IMR-90 (cell line): Measurements from ENCODE around the gene CWF19L1. TPM values are rescaled to one million over a fixed set of nuclear protein-coding genes. Genes with fewer than 3 reads are reported as not detected.

Experiments used
- ATAC-seq: fragments of 200-7000 bp; cut with Tn5 transposase; 2 replicates; pipeline ENCODE4 v1.9.1; 2020; ENCODE audit warnings: low read depth, mild to moderate bottlenecking, moderate library complexity
- BruUV-seq: library from RNA; stranded (reverse); fragments of 400-500 nt; replicated peaks from 2 replicates; lab custom pipeline; 2021; lab: Mats Ljungman, UMichigan
- CTCF ChIA-PET: fragments of 300-600 bp; formaldehyde crosslinking; extraction: SDS; loops from one replicate; lab custom pipeline; 2021; ENCODE audit warnings: antibody characterized with exemption; lab: Yijun Ruan, JAX
- POLR2A ChIA-PET: fragments of 300-600 bp; sonication (Branson Sonifier 250); formaldehyde crosslinking; loops from one replicate; lab custom pipeline; 2022; ENCODE audit warnings: antibody characterized with exemption; ENCODE audit not compliant: unreplicated experiment; lab: Charles Lee
- DNase-seq: peaks from one replicate; pipeline ENCODE4 v3.0.0; 2013
- H2AFZ ChIP-seq: replicated peaks from 2 replicates; pipeline ENCODE3; 2013; ENCODE audit warnings: low read length, mild to moderate bottlenecking; ENCODE audit not compliant: poor library complexity
- H2AK5ac ChIP-seq: 2 replicates; pipeline ENCODE4 v1.6.1; 2013; ENCODE audit warnings: low read depth, low read length, inconsistent platforms
- H2AK9ac ChIP-seq: replicated peaks from 2 replicates; pipeline ENCODE3; 2013; ENCODE audit warnings: mild to moderate bottlenecking, low read depth, low read length, moderate library complexity; ENCODE audit not compliant: poor library complexity
- H2BK120ac ChIP-seq: 2 replicates; pipeline ENCODE4 v1.6.1; 2013; ENCODE audit warnings: low read depth, low read length, inconsistent platforms
- H2BK15ac ChIP-seq: 3 replicates; pipeline ENCODE4 v1.6.1; 2013; ENCODE audit warnings: low read depth, low read length, inconsistent platforms
- H2BK20ac ChIP-seq: 2 replicates; pipeline ENCODE4 v1.6.1; 2013; ENCODE audit warnings: low read depth, mild to moderate bottlenecking, inconsistent platforms, low read length, moderate library complexity
- H2BK5ac ChIP-seq: 2 replicates; pipeline ENCODE4 v1.6.1; 2013; ENCODE audit warnings: mild to moderate bottlenecking, low read depth, low read length, inconsistent platforms; ENCODE audit not compliant: poor library complexity, severe bottlenecking
- H3K14ac ChIP-seq: replicated peaks from 2 replicates; pipeline ENCODE4 v1.6.1; 2013; ENCODE audit warnings: low read depth, low read length, inconsistent platforms
- H3K18ac ChIP-seq: 2 replicates; pipeline ENCODE4 v1.6.1; 2013; ENCODE audit warnings: low read depth, low read length, control low read depth
- H3K23ac ChIP-seq: 2 replicates; pipeline ENCODE4 v1.6.1; 2013; ENCODE audit warnings: low read depth, low read length, inconsistent platforms
- H3K27ac ChIP-seq: 2 replicates; pipeline ENCODE4 v1.5.1; 2013; ENCODE audit warnings: mild to moderate bottlenecking, control low read depth, low read length; ENCODE audit not compliant: insufficient read depth
- H3K27me3 ChIP-seq: 2 replicates; pipeline ENCODE4 v1.6.1; 2013; ENCODE audit warnings: low read length; ENCODE audit not compliant: control insufficient read depth, insufficient read depth
- H3K36me3 ChIP-seq: 2 replicates; pipeline ENCODE4 v1.6.1; 2013; ENCODE audit warnings: low read length, mixed read lengths; ENCODE audit not compliant: control insufficient read depth, insufficient read depth
- H3K4ac ChIP-seq: 2 replicates; pipeline ENCODE4 v1.6.1; 2013; ENCODE audit warnings: low read depth, low read length, inconsistent platforms
- H3K4me1 ChIP-seq: 2 replicates; pipeline ENCODE4 v1.6.1; 2013; ENCODE audit warnings: low read length, mixed read lengths; ENCODE audit not compliant: control insufficient read depth, insufficient read depth
- H3K4me2 ChIP-seq: 2 replicates; pipeline ENCODE4 v1.6.1; 2013; ENCODE audit warnings: low read depth, mild to moderate bottlenecking, control low read depth, low read length, moderate library complexity
- H3K4me3 ChIP-seq: 2 replicates; pipeline ENCODE4 v1.5.1; 2013; ENCODE audit warnings: low read depth, mild to moderate bottlenecking, control low read depth, low read length, moderate library complexity; ENCODE audit not compliant: insufficient read depth
- H3K56ac ChIP-seq: 2 replicates; pipeline ENCODE4 v1.6.1; 2013; ENCODE audit warnings: low read length, inconsistent platforms; ENCODE audit not compliant: insufficient read depth; ENCODE audit errors: extremely low read depth
- H3K79me1 ChIP-seq, 2 experiments: 2 replicates each; pipeline ENCODE4 v1.6.1; 2013; ENCODE audit warnings: low read length in 2 of 2, inconsistent platforms in 1 of 2, low read depth in 1 of 2
- H3K9ac ChIP-seq: 2 replicates; pipeline ENCODE4 v1.6.1; 2013; ENCODE audit warnings: low read depth, low read length, control low read depth
- H3K9me1 ChIP-seq: 2 replicates; pipeline ENCODE4 v1.6.1; 2013; ENCODE audit warnings: low read length, inconsistent platforms; ENCODE audit not compliant: insufficient read depth
- H3K9me3 ChIP-seq: 2 replicates; pipeline ENCODE4 v1.6.1; 2013; ENCODE audit warnings: low read length; ENCODE audit not compliant: control insufficient read depth, insufficient read depth
- H4K20me1 ChIP-seq: 2 replicates; pipeline ENCODE4 v1.6.1; 2013; ENCODE audit warnings: low read length, inconsistent platforms; ENCODE audit not compliant: insufficient read depth
- H4K5ac ChIP-seq: 2 replicates; pipeline ENCODE4 v1.6.1; 2013; ENCODE audit warnings: mild to moderate bottlenecking, low read depth, low read length, control low read depth
- H4K8ac ChIP-seq, 2 experiments: 2 replicates each; pipeline ENCODE4 v1.6.1; 2013; ENCODE audit warnings: low read depth in 2 of 2, low read length in 2 of 2, control low read depth in 1 of 2, inconsistent platforms in 1 of 2
- H4K91ac ChIP-seq: 2 replicates; pipeline ENCODE4 v1.6.1; 2013; ENCODE audit warnings: low read depth, low read length, inconsistent platforms; ENCODE audit not compliant: insufficient read depth
- BHLHE40 ChIP-seq: fragments of 150-350 bp; IDR thresholded peaks from 2 replicates; pipeline ENCODE4 v1.6.1; 2016; ENCODE audit warnings: mild to moderate bottlenecking, low read depth, low read length
- CEBPB ChIP-seq: IDR thresholded peaks from 2 replicates; pipeline ENCODE4 v1.6.1; 2012; ENCODE audit warnings: low read depth, low read length, improper control_type of control experiment
- CHD1 ChIP-seq: IDR thresholded peaks from 2 replicates; pipeline ENCODE4 v1.6.1; 2012; ENCODE audit warnings: low read depth, low read length, improper control_type of control experiment
- CTCF ChIP-seq: conservative IDR thresholded peaks from 2 replicates; pipeline ENCODE4 v1.5.1; 2012; ENCODE audit warnings: mild to moderate bottlenecking, low read depth, low read length, improper control_type of control experiment
- FOS ChIP-seq: fragments of 150-350 bp; IDR thresholded peaks from 2 replicates; pipeline ENCODE4 v1.6.1; 2016; ENCODE audit warnings: low read depth, low read length
- MAFK ChIP-seq: IDR thresholded peaks from 2 replicates; pipeline ENCODE4 v1.6.1; 2012; ENCODE audit warnings: low read depth, low read length, improper control_type of control experiment
- MAZ ChIP-seq: IDR thresholded peaks from 2 replicates; pipeline ENCODE4 v1.6.1; 2012; ENCODE audit warnings: low read depth, mild to moderate bottlenecking, low read length, improper control_type of control experiment, moderate library complexity, borderline replicate concordance
- MXI1 ChIP-seq: IDR thresholded peaks from 2 replicates; pipeline ENCODE4 v1.6.1; 2012; ENCODE audit warnings: low read depth, mild to moderate bottlenecking, low read length, moderate library complexity, borderline replicate concordance
- POLR2A ChIP-seq: IDR thresholded peaks from 2 replicates; pipeline ENCODE4 v1.6.1; 2012; ENCODE audit warnings: mild to moderate bottlenecking, low read depth, low read length
- RCOR1 ChIP-seq: IDR thresholded peaks from 2 replicates; pipeline ENCODE4 v1.6.1; 2012; ENCODE audit warnings: mild to moderate bottlenecking, low read length, improper control_type of control experiment; ENCODE audit not compliant: insufficient replicate concordance
- RFX5 ChIP-seq: IDR thresholded peaks from 2 replicates; pipeline ENCODE4 v1.8.0; 2012; ENCODE audit warnings: low read depth, mild to moderate bottlenecking, low read length, moderate library complexity
- SMC3 ChIP-seq: fragments of 150-350 bp; IDR thresholded peaks from 2 replicates; pipeline ENCODE4 v1.6.1; 2016; ENCODE audit warnings: low read depth, mild to moderate bottlenecking, antibody characterized with exemption, low read length, moderate library complexity
- USF2 ChIP-seq: fragments of 150-350 bp; IDR thresholded peaks from 2 replicates; pipeline ENCODE4 v1.6.1; 2017; ENCODE audit warnings: mild to moderate bottlenecking, antibody characterized with exemption, low read length, low read depth
- whole genome bisulfite sequencing, 2 experiments: methylation state at CpG; one replicate each; pipeline versions ENCODE4 v1.1.5 to v1.1.7; 2013; ENCODE audit warnings: missing lambda C conversion rate in 2 of 2; ENCODE audit not compliant: insufficient read length in 1 of 2; ENCODE audit errors: extremely low coverage in 2 of 2; 5-methylcytosine and 5-hydroxymethylcytosine counted together
- dilution Hi-C: fragments of 300-500 bp; cut with HindIII; formaldehyde crosslinking; loops from one replicate; pipeline ENCODE4 v1.14.3; 2018; ENCODE audit warnings: low sequenced_read_pairs; ENCODE audit not compliant: unreplicated experiment
- in situ Hi-C: fragments of 300-500 bp; cut with MboI; formaldehyde crosslinking; loops from 3 replicates; pipeline ENCODE4 v1.14.3; 2019; ENCODE audit warnings: low sequenced_read_pairs, inconsistent platforms, mixed read lengths
- intact Hi-C: fragments of 100-400 bp; cut with micrococcal nuclease; formaldehyde crosslinking; loops from 2 replicates; pipeline ENCODE4 v1.10.0; 2022
- polyA plus RNA-seq, 3 experiments: library from polyadenylated mRNA; depleted of rRNA; stranded (reverse); fragments of >200 nt; gene quantifications; 2 replicates each; pipeline ENCODE4 v1.2.3, GENCODE V29; 2012; ENCODE audit warnings: low replicate concordance in 1 of 3
- total RNA-seq: library from RNA; depleted of rRNA; stranded (reverse); fragments of >200 nt; gene quantifications from 2 replicates; pipeline ENCODE4 v1.2.3, GENCODE V29; 2012

Gene CWF19L1
- total and polyA plus RNA-seq, 2 of the 4 experiments (the other 2 are of a cell fraction): 10.2 to 30.8 TPM

DNA sequence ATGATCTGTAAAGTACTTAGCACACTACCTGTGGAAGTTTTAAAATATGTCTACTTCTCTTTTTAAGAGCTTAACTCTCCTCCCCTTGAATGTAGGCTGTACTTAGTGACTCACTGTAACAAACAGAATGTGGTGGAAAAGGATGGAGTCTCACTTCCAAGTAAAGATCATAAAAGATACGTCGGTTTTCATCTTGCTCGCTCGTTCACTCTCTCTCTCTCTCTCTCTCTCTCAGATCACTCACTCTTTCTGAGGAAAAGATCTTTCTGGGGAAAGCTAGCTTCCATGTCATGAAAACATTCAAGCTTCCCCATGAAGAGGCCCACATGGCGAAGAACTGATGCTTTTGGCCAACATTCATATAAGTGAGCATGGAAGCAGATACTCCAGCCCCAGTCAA, 43.6 kb downstream of the CWF19L1 start:
- H2BK5ac ChIP-seq: no peak overlapping the region
- WGBS, 2 experiments: no CpG with 5 or more reads among the region's 5 CpGs
- H4K91ac ChIP-seq: no peak overlapping the region
- H3K79me1 ChIP-seq: peaks cover 3 to 25% of the 10 kb centered on the region in 2 experiments
- no peaks in the 10 kb centered on the region for H3K27me3 ChIP-seq
- H3K23ac ChIP-seq: no peak overlapping the region
- H3K9ac ChIP-seq: no peak overlapping the region
- CTCF ChIA-PET: interaction anchor here (0.5 kb wide), 1 partner anchor 264 kb away, joined by 7 read pairs; no protein-coding TSS in a partner anchor
- in situ Hi-C loops: no loop called here
- no peak overlapping the region for H3K4me2 ChIP-seq
- H3K18ac ChIP-seq: no peak overlapping the region
- H2BK120ac ChIP-seq: no peak overlapping the region
- no peak overlapping the region for H3K14ac ChIP-seq
- no peak overlapping the region for H2AK9ac ChIP-seq
- POLR2A ChIA-PET: no interaction called here
- H3K4me3 ChIP-seq: no peak overlapping the region
- H3K27ac ChIP-seq: no peak overlapping the region
- H2AK5ac ChIP-seq: no peak overlapping the region
- H2BK15ac ChIP-seq: no peak overlapping the region
- H4K5ac ChIP-seq: no peak overlapping the region
- no peak overlapping the region for H3K56ac ChIP-seq
- no peak for ATAC-seq
- no peak overlapping the region for H2AFZ ChIP-seq
- TF ChIP-seq CTCF (no peak), RCOR1 (no peak), RFX5 (no peak), MAFK (no peak), USF2 (no peak), POLR2A (no peak), FOS (no peak), SMC3 (no peak), MXI1 (no peak), BHLHE40 (no peak), CEBPB (no peak), MAZ (no peak), CHD1 (no peak)
- H4K20me1 ChIP-seq: peaks cover 5% of the 10 kb centered on the region; the same call in 1 of the 2 replicates
- H3K4me1 ChIP-seq: no peaks in the 10 kb centered on the region
- no peaks in the 10 kb centered on the region for H3K9me1 ChIP-seq
- no peak overlapping the region for H3K4ac ChIP-seq
- no TSS peak for BruUV-seq
- intact Hi-C loops: no loop called here
- peaks cover 15% of the 10 kb centered on the region for H3K36me3 ChIP-seq
- DNase-seq: no peak
- no peak overlapping the region for H2BK20ac ChIP-seq
- H4K8ac ChIP-seq: no peak overlapping the region
- no peaks in the 10 kb centered on the region for H3K9me3 ChIP-seq
- dilution Hi-C loops: no loop called here
